PFSK-1 (cell line): ENCODE data around the gene SCAMP2.

ENCODE experiments used
- FOXP2 ChIP-seq: optimal IDR thresholded peaks from 2 replicates; pipeline ENCODE3; 2011; ENCODE audit warnings: borderline replicate concordance, control low read depth, inconsistent platforms; ENCODE audit not compliant: insufficient read depth; ENCODE audit errors: extremely low read length, extremely low read depth
- POLR2AphosphoS5 ChIP-seq: IDR thresholded peaks from 2 replicates; pipeline ENCODE4 v1.6.1; 2012; ENCODE audit warnings: low read depth, mild to moderate bottlenecking, control low read depth, low read length, moderate library complexity
- REST ChIP-seq, 2 experiments: IDR thresholded peaks; 2 replicates each; pipeline versions ENCODE4 v1.6.1 to v1.8.0; 2011 to 2012; ENCODE audit warnings: low read depth in 2 of 2, low read length in 2 of 2, control low read depth in 1 of 2, inconsistent platforms in 1 of 2, mild to moderate bottlenecking in 1 of 2, moderate library complexity in 1 of 2; ENCODE audit not compliant: insufficient read depth in 1 of 2
- SIN3A ChIP-seq: IDR thresholded peaks from 2 replicates; pipeline ENCODE4 v1.6.1; 2012; ENCODE audit warnings: mild to moderate bottlenecking, low read length, moderate library complexity, borderline replicate concordance; ENCODE audit not compliant: insufficient read depth
- TAF1 ChIP-seq: IDR thresholded peaks from 2 replicates; pipeline ENCODE4 v1.6.1; 2012; ENCODE audit warnings: low read length, control low read depth, borderline replicate concordance; ENCODE audit not compliant: insufficient read depth

Gene SCAMP2

GRCh38 chr15:74865316-74865715 lies 7.8 kb downstream of the SCAMP2 start:
- TF ChIP-seq REST (IDR thresholded peaks at IDR 0.05; ENCODE audit: insufficient read depth in 1 of 2, low read depth in 2 of 2, low read length in 2 of 2) (no peak), POLR2AphosphoS5 (no peak), FOXP2 (no peak), TAF1 (no peak), SIN3A (no peak)

- TF ChIP-seq REST (IDR thresholded peaks at IDR 0.05; ENCODE audit: insufficient read depth in 1 of 2, low read depth in 2 of 2, low read length in 2 of 2) (no peak), TAF1 (no peak), SIN3A (no peak), POLR2AphosphoS5 (no peak), FOXP2 (no peak)
Measured at GRCh38 chr15:74864296-74864695, 8.9 kb downstream of the SCAMP2 start.

- TF ChIP-seq SIN3A, result no peak
- TF ChIP-seq REST (IDR thresholded peaks at IDR 0.05; ENCODE audit: insufficient read depth in 1 of 2, low read depth in 2 of 2, low read length in 2 of 2), result no peak
- TF ChIP-seq FOXP2, result no peak
- TF ChIP-seq POLR2AphosphoS5, result no peak
- no peak for TF ChIP-seq TAF1
Measured at GRCh38 chr15:74863239-74864056, 9.7 kb downstream of the SCAMP2 start.

GRCh38 chr15:74858369-74858740 lies 14.8 kb downstream of the SCAMP2 start:
- TF ChIP-seq POLR2AphosphoS5, result no peak
- TF ChIP-seq FOXP2, result no peak
- TF ChIP-seq REST (IDR thresholded peaks at IDR 0.05; ENCODE audit: insufficient read depth in 1 of 2, low read depth in 2 of 2, low read length in 2 of 2), result no peak
- TF ChIP-seq TAF1, result no peak
- no peak for TF ChIP-seq SIN3A

GRCh38 chr15:74857671-74858368 lies 15.3 kb downstream of the SCAMP2 start:
- no peak for TF ChIP-seq POLR2AphosphoS5
- TF ChIP-seq REST (IDR thresholded peaks at IDR 0.05; ENCODE audit: insufficient read depth in 1 of 2, low read depth in 2 of 2, low read length in 2 of 2), result no peak
- no peak for TF ChIP-seq FOXP2
- TF ChIP-seq TAF1, result no peak
- no peak for TF ChIP-seq SIN3A
